Thyroid gland (tissue), 4 donors: ENCODE measurements around the gene DUSP3.

Experiments used
- CTCF ChIP-seq, 6 experiments: fragments of 200-600 bp in 3 of 6; fragments of 450-650 bp in 3 of 6; sonication (generic) in 3 of 6; IDR thresholded peaks; one replicate each; pipeline ENCODE4 v1.5.1; 2016 to 2019; ENCODE audit warnings: antibody characterized with exemption in 6 of 6, mild to moderate bottlenecking in 2 of 6, inconsistent platforms in 1 of 6, moderate library complexity in 1 of 6
- POLR2A ChIP-seq, 2 donors: fragments of 450-650 bp; IDR thresholded peaks; one replicate each; pipeline ENCODE4 v1.6.1; 2017; ENCODE audit warnings: antibody characterized with exemption in 2 of 2, mild to moderate bottlenecking in 2 of 2, moderate library complexity in 1 of 2

- TF ChIP-seq CTCF (IDR thresholded peaks at IDR 0.05) = no peak
- TF ChIP-seq POLR2A (IDR thresholded peaks at IDR 0.05) = no peak
These were observed 9.0 kb upstream of the DUSP3 start for GRCh38 chr17:43787728-43788127.
